Measurements from ENCODE around the gene NPB.

Gene NPB

GRCh38 chr17:81885454-81885853 is 16.6 kb upstream of the NPB start:
- ChIA-PET CTCF (interaction anchor here (0.6 to 1.5 kb wide), 2 partner anchors 16 to 17 kb away, joined by 3 read pairs; no protein-coding TSS in a partner anchor), POLR2A (interaction anchor here (1.0 to 3.6 kb wide), 5 partner anchors 9 to 182 kb away, joined by 3 to 17 read pairs (median 5); partner anchors contain the start of gene MRPL12)
- TF ChIP-seq ZNF488 (tag by site-specific recombination; IDR thresholded peaks at IDR 0.05) (no peak), ZNF366 (tag by site-specific recombination; conservative IDR thresholded peaks at IDR 0.05) (no peak), ZNF629 (tag by site-specific recombination; IDR thresholded peaks at IDR 0.05) (peak; percentile 39; the same call in 1 of the 2 replicates), SCRT2 (tag by site-specific recombination; IDR thresholded peaks at IDR 0.05) (peak; percentile 72), ZNF211 (tag by site-specific recombination; IDR thresholded peaks at IDR 0.05; ENCODE audit: low read depth) (no peak), BCL6B (tag by site-specific recombination; IDR thresholded peaks at IDR 0.05) (no peak), GLIS1 (tag by site-specific recombination; IDR thresholded peaks at IDR 0.05) (0 out of 2 replicates have a peak, but pooled peaks have one; percentile 25), ZNF292 (tag by site-specific recombination; IDR thresholded peaks at IDR 0.05; ENCODE audit: borderline replicate concordance, low read depth) (no peak), PATZ1 (tag by site-specific recombination; IDR thresholded peaks at IDR 0.05) (peak; percentile 45; the same call in 1 of the 2 replicates), TSHZ1 (tag by site-specific recombination; IDR thresholded peaks at IDR 0.05; ENCODE audit: borderline replicate concordance) (no peak), ATF2 (tag by site-specific recombination; IDR thresholded peaks at IDR 0.05; ENCODE audit: low read depth) (peak; percentile 67; the same call in 1 of the 2 replicates)
- no peak overlapping the region for H3K4me3 ChIP-seq (ENCODE audit: low read depth, low read length)
- H3K36me3 ChIP-seq (ENCODE audit: control insufficient read depth in 2 of 2, insufficient read depth in 1 of 2, low read length in 2 of 2), result peaks cover 75 to 90% of the 10 kb centered on the region in 2 experiments
- H3K27ac ChIP-seq (ENCODE audit: extremely low read depth, low read depth, low read length), result no peak overlapping the region
- H3K9me3 ChIP-seq (ENCODE audit: control insufficient read depth, insufficient read depth, low read depth, low read length), result no peaks in the 10 kb centered on the region
- peaks cover 5% of the 10 kb centered on the region; the same call in 1 of the 2 replicates for H3K4me1 ChIP-seq (ENCODE audit: control insufficient read depth, insufficient read depth, low read length)

GRCh38 chr17:81885869-81886548 is 16.0 kb upstream of the NPB start:
- peaks cover 5% of the 10 kb centered on the region; the same call in 1 of the 2 replicates for H3K4me1 ChIP-seq (ENCODE audit: control insufficient read depth, insufficient read depth, low read length)
- H3K27ac ChIP-seq (ENCODE audit: extremely low read depth, low read depth, low read length), result no peak overlapping the region; the same call in 1 of the 2 replicates
- CTCF ChIA-PET, result interaction anchor here (0.6 to 1.5 kb wide), 4 partner anchors 17 to 73 kb away, joined by 3 read pairs; no protein-coding TSS in a partner anchor
- no peak overlapping the region for H3K4me3 ChIP-seq (ENCODE audit: low read depth, low read length)
- H3K36me3 ChIP-seq (ENCODE audit: control insufficient read depth in 2 of 2, insufficient read depth in 1 of 2, low read length in 2 of 2), result peaks cover 69 to 87% of the 10 kb centered on the region in 2 experiments
- TF ChIP-seq HIC1 (tag by site-specific recombination; IDR thresholded peaks at IDR 0.05), result peak; percentile 33; the same call in 1 of the 2 replicates
- TF ChIP-seq ZNF16 (tag by site-specific recombination; IDR thresholded peaks at IDR 0.05; ENCODE audit: low read depth), result no peak
- peak; percentile 71 for TF ChIP-seq ZIC2 (tag by site-specific recombination; IDR thresholded peaks at IDR 0.05)
- peak; percentile 48; the same call in 1 of the 2 replicates for TF ChIP-seq ZNF121 (tag by site-specific recombination; IDR thresholded peaks at IDR 0.05)
- TF ChIP-seq ZNF335 (tag by site-specific recombination; conservative IDR thresholded peaks at IDR 0.05), result no peak
- H3K9me3 ChIP-seq (ENCODE audit: control insufficient read depth, insufficient read depth, low read depth, low read length), result no peaks in the 10 kb centered on the region
- POLR2A ChIA-PET, result interaction anchor here (1.1 to 3.6 kb wide), 4 partner anchors 9 to 20 kb away, joined by 4 to 17 read pairs (median 6); no protein-coding TSS in a partner anchor
